Activated T-cell treated with anti-CD3 and anti-CD28 coated beads for 1 hour (primary cell): ENCODE results near the gene FLT1.

Source experiments
- DNase-seq: peaks from one replicate; pipeline ENCODE4 v3.0.0-alpha.2; 2020; ENCODE audit warnings: low read depth

Gene FLT1

DNA sequence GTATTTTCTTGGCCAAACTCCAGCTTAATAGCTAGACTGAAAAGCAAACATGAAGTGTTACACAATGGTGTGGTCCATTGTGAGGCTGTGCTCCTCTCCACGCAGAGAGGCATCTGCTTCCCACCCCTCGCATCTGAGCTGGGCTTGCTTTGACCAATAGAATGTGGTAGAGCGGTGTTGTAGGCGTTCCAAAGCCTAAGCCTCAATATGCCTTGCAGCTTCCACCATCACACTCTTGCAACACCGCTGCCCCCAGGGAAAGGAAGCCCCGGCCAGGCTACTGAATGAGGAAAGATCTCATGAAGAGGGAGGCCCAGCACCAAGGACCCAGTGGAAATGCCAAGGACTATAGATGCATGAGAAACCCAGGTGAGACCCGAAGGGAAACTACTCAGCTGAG, 9.4 kb downstream of the FLT1 start:
- no peak for DNase-seq

DNA sequence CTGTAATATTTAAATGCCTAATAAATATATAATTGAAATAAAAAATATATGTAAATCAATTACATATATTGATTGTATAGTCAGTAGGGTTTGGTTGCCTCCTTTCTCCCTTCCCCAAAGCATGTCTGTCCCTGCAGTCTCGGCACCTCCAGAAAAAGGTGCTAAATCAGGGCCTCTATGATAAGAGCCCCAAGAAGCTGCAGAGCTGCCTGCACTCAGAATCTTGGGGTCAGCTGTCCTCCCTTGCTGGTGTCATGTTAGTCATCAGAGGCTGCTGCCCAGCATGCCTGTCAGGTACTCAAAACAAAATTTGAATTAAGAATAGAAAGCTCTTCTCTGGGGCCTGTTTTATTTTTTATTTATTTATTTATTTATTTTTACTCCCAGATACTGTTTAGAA, 9.8 kb downstream of the FLT1 start:
- DNase-seq = no peak

DNA sequence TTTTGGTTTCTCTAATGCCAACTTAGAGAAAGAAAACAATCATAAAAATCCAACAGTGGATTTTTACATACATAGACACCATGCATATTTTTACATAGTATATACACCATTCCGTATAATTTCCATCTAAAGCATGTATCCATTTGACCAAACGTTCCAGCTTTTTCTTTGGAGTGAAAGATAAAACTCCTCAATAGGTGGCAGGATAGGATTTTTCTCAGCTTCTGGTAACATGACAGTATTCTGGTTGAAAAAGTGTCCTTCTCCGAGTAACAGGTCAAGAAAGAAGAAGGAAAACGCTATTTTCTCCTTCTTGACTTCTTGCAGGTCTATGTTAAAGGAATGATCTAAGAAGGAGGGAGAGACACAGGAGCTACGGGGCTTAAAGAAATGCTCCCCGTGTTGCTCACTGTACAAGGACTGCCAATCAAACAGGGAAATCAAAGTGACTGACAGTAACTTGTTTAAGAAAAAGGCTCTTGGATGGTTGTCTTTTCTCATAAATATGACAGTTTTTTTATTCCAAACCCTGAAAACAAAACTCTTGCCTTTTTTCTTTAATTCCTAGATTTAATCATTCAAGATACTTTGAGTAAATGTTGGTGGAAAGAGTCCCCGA, 11.5 kb downstream of the FLT1 start:
- no peak for DNase-seq

DNA sequence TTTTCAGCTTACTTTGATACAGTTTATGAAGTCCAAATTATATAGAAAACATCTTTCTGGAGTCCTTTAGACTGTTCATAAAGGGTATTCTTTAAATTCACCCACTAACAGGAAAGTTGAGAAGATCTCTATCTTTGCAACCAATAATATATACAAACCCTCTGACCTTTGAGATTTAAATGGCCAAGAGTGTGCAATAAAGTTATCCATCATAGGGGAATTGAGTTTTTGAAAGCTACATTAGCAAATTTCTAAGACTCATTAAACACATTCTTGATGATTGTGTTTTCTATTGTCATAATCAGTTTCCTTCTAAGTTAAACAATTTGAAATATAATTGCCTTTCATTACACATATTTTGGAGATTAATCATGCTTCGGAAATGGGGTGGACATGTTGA, 15.9 kb downstream of the FLT1 start:
- DNase-seq = no peak

DNA sequence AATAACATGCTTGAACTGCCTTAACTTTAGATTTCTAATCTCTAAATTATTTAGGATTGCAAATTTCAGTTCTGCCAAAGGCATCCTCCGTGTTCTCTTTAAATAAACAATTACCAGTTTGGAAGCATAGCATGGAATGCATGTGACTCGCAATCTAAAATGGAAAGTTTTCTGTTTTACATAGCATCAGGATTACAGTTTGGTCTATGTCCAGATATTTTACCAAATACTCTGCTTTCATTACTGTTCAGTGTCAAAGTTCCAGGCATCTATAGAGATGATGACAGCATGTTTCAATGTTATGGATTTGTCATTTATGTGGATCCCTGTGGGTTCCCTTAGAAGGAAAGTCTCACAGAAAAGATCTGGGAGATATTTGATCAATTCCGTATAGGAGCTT, 16.8 kb downstream of the FLT1 start:
- no peak for DNase-seq

DNA sequence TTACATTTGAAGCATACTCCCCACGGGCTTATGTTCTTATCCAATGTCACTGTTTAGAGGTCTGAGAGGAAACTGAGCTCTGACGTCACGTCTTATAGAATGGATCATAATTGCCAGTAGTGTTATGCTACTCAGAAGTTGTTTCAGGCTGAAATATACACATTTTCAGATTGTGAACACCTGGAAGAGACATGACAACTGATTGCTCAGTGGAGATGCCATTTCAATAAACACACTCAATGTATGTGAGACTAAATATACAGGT, 17.3 kb downstream of the FLT1 start:
- no peak for DNase-seq

DNA sequence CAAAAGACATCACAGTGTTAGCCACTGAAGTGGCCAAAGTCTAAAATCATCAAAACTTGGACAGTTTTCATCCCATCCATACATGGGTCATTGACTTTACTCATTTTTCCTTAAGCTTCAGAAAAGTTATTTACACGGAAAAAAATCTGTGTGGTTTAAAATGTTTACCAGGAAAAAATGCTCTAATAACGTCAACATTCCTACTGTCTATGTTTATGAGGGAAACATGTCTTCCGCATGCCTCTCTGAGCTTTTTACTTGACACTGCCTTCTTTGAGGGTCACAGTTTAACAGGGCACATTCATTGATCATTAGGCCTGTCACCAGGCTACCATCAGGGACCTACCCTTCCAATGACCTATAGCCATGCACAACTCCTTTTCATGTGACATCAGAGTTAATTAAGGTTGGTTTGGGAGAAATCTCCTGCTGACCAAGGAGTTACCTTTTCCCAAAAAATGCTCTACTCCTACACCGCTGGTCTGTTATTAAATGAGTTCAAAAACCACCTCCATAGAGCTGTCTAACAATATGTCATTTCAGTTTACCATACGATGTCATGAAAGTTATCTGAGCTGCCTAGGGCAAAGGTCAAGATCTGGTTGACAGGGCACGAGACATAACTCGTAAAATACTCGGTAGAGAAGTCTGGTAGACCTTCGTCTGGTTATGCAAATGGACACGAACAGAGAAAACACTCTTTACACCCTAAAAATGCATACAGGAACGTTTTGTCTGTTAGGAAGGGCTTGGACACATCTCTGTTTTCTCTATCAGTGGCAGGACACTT, 17.8 kb downstream of the FLT1 start:
- no peak for DNase-seq

DNA sequence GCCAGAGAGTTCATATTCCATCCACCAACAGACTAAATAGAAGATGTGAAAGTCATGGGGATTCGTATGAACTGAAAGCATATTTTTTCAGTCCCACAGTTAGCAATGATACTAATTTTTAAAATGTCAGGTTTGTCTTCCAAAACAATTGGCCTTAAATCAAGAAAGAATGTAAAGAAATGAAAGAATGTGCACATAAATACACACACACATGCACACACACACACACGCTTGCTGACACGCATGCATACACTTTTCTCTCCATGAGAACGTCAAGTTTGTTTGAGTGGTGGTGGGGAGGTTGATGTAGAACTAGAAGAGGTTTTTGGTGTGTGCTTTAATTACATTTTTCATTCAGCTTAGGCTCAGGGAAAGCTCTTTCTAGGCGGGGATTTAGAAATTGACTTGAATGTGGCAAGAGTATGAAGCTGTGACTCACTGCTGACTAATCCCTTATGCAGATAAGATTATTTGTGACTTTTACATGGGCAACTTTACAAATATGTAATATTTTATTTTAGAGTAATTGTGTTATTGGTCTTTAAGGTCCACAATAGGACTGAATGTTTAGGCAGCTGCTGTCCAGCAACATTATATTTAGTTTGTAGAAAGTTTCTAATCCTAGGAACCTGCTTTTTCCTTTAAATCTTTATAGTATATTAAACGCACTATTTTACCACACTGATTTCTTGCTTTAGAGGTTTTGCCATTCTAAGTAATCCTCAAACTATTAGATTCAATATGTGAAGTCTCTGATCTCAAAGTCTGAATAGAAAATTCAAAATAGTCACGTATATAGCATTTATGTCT, 18.8 kb downstream of the FLT1 start:
- no peak for DNase-seq

DNA sequence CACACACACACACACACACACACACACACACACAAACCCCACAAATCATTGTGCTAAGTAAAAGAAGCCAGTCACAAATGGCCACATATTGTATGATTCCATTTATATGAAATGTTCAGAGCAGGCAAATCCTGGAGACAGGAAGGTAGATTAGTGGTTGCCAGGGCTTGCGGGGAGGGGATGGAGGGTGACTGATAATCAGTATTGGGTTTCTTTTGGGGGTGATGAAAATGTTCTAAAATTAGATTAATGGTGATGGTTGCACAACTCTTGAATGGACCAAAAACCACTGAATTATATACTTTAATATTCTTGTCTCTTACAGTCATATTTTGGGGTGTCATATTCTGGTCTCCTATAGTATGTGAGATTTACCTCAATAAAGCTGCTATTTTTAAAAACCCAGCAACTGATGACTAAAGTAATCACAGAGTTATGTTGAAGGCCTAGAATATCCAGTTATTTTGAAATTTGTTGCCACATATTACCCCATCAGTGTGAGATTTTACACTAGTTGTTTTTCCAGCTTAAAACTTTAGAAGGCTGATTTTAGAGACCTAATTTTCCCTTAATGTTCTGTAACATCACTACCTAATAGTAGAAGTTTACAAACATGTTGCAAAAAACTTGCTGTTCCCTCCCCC, 20.3 kb downstream of the FLT1 start:
- DNase-seq = no peak

DNA sequence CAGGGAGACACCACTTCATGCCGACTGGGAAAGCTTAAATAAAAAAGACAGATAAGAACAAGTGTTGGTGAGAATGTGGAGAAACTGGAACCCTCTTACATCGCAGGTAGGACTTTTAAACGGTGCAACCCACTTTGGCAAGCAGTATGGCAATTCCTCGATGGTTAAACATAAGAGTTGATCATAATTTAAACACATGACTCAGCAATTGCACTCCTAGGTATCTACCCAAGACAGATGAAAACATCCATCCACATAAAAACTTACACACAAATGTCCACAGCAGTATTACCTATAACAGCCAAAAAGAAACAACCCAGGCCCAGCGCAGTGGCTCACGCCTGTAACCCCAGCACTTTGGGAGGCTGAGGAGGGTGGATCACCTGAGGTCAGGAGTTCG, 21.9 kb downstream of the FLT1 start:
- no peak for DNase-seq

DNA sequence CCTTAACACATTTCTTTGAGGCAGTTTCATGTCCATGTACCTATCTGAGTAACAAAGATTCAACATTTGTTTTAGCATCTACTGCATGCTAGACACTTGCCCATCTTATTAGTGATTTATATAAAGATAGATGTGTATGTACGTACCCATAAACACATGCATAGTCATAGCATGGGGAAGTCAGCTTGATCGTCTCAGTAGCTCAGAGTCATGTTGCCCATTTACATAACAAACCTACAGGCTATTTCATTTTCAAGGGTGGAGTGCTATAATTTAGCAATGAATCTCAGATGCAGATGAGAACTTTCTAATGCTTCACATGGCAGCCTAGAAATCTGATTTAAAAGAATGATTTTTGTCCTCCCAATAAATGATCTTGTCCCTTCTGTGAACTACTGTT, 23.5 kb downstream of the FLT1 start:
- no peak for DNase-seq

DNA sequence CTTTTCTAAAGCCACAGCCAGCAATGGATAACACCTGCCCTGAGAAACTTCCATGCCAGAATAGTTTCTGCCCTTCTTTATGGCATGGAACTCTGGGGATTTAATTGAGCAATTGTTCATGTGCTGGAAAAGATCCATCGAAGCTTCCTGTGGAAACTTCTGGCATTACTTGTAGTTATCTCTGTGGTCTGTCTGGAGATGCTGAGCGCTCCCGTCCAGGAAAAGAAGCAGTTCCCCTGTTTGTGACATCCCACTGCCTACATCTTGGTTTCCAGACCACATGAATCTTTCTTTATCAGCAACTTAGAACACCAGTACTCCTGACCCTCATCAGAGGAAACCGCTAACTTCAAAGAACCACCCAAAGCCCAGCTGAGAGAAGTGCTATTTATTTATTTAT, 24.6 kb downstream of the FLT1 start:
- no peak for DNase-seq

DNA sequence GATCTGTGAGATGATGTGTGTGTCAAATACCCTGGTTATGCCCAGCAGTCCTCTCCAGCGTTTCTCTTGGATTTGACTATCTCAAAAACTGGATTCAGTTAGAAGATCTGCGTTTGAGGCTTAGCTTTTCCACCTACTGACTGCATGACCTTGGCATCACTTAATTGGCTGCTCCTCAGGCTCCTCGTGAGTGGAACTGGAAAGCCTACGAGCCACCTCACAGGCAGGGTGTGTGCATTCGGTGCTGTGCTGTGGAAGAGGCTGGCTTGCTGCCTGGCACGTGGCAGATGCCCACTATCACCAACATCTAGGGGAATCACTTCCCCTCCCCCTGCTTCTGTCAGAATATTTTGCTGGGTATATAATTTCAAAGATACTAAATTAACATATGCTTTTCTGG, 25.6 kb downstream of the FLT1 start:
- DNase-seq = no peak

DNA sequence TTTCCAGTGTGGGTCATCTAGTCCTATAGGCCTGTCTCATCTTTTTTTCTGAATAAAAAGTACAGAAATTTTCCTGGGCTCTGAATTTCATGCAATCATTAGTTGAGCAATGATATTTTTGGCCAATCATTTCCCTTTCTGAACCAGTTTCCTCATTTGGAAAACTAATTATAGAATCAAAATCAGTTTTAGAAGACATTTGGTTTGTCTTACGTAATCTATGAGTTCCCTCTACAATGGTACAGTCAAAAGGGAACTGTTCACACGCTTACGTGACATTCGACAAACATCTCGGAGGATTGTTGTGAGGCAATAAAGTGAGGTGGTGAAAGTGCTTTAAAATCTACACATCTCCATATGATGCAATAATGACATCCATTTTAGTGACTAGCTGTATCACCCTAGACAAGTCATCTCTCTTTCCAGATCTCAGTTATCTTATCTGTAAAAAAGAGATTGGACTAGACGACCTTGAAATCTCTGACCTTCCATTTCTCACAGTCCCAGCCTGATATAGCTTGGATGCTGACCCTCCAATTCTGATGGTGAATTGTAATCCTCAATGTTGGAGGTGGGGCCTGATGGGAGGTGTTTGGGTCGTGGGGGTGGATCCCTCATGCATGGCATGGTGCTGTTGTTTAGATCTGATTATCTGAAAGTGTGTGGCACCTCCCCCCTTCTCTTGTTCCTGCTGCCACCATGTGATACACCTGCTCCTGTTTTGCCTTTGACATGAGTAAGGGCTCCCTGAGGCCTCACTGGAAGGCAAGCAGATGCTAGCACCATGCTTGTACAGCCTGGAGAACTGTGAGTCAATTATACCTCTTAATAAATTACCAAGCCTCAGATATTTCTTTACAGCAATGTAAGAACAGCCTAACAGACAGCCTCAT, 26.7 kb downstream of the FLT1 start:
- DNase-seq = no peak

DNA sequence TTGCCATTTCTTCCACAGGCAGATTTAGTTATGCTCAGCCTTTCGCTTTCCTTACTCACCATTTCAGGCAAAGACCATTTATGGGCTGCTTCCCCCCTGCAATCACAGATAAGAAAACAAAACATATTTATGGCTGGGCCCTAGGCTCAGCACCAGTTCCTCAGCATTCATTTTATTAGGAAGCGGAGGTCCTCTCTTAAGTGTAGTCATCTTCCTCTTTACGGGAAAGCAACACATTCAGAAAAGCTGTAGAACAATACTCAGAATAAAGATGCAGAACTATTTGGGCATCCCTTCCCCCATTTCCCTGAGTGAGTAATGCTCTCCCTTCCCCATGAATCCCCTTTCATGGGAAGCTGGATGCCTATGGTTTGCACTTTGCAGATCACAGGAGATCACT, 27.9 kb downstream of the FLT1 start:
- no peak for DNase-seq

DNA sequence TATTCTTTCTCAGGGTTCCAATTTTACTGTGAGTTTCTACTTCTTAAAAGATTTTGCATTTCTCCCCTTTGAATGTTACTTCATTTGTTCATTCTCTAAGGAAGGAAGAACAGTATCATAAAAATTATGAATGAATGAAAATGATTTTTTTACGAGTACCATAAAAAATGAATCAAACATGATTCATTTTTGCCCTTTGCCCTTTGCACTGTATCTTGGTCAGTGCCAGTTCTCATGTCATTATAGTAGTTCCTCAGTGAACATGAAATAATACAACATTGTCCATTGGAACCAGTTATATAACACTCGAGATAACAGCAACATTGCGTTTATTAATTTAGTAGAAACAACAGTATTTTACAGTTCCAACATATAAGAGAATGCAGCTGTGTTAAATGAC, 28.8 kb downstream of the FLT1 start:
- no peak for DNase-seq

DNA sequence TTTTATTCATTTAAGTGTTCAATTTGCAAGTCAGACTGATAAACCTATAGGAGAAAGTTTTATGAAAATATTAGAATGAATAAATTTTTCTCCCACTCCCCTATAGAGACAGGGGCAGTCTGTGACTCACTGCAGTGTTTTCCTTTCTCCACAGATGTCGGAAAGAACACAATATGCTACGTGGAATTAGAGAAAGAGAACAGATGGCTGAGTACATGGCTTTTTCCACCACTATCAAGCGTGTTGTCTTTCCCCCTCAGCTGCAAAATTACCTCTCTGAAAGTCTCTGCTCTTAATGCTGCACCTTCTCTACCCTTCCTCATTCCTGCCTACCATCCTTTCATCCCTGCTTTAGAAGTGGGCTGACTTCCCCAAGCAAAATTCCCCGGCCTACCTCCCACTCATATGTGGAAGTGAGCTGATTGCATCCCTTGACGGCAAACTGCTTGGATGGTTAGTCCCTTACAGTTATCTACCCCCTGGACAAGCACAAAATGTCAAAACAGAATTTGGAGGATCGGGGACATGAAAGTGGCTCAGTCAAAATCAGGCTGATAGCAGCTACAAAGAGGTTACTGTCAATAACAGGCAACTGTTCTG, 30.0 kb downstream of the FLT1 start:
- no peak for DNase-seq

DNA sequence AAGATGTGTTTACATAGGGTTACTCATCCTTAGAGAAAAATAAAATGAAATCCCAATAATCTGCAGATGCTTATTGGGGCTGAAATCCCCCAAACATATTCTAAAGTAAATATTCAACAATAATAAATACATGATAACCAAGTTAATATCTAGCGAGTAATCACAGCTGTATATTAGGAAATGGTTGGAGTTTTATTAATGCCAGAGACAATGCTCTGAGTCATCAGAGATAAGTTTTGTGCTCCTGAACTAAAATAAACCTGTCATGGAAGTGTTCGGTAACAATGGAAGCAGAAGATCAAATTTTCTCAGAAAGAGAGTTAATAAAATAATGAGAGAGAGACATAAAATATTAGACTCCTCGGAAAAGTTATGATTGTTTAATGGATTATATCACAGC, 31.4 kb downstream of the FLT1 start:
- no peak for DNase-seq

DNA sequence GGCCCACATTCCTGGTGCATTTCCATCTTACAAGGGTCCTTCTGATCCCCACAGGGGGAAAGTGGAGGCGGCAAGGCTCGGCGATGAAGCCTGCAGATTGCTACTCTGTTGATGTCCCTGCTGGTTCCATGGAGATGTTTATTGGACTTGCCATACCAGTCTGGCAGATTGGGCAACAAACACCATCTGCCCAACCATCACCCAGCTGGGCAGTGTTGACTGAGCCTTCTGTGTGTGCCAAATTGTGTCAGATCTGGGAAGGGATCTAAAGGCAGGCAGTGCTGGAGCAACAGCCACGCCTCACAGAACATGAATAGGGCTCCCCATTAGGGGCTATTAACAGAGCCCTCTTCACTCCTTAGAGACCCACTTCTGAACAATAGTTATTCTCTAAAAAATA, 35.0 kb downstream of the FLT1 start:
- DNase-seq = no peak

DNA sequence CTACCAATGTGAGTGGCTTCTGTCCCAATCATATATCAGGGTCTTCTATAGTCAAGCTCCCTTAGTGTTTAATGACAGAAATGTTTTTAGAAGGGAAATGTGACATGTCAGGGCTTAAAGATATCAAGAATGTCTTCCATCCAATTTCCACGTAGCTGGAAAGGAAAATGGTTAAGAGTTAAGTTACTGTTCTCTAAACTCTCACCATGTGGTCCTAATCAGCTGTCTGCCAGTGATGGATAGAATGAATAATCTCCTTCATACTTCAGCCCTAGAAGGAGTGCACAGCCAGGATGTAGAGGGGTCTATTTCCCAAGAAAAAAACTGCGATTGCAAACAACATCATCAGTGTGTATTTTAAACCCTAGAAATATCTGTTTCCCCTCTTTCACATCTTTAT, 36.3 kb downstream of the FLT1 start:
- no peak for DNase-seq

DNA sequence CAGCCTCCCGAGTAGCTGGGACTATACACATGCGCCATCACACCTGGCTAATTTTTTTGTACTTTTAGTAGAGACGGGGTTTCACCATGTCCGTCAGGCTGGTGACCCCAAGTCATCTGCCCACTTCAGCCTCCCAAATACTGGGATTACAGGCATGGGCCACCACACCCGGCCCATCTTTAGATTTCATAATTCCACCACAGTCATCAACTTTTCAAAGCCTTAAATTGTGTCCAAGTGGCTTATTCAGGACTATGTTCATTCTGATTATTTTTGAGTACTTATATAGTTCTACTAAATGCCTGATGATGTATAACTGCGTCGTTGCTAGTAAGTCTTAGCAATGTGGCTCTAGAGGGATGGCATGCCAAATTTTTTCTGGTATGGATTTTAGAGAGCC, 36.9 kb downstream of the FLT1 start:
- DNase-seq = no peak

DNA sequence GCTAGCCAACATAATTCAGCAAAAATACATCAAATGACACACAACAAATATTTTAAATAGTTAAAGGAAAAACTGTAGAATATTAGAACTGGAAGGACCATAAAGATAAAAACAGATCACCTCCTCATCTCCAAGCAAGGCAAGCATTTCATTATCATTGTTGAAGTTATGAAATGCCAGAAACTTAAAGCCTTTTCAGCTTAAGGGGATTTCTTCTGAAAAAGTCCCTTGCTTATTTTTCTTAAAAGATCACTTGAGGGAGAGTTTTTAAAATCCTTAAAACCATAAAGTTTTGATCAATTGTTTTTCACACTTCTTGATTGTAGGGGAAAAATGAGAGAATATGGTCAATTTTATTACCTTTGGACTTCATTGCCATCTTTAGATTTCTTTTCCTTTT, 37.4 kb downstream of the FLT1 start:
- no peak for DNase-seq
